NK-92 (cell line): ENCODE data around the gene CAVIN2.

Experiments used
- DNase-seq: peaks from one replicate; lab custom pipeline; 2025; ENCODE audit not compliant: unreplicated experiment; lab: John Stamatoyannopoulos, UW

The CAVIN2 gene

DNA sequence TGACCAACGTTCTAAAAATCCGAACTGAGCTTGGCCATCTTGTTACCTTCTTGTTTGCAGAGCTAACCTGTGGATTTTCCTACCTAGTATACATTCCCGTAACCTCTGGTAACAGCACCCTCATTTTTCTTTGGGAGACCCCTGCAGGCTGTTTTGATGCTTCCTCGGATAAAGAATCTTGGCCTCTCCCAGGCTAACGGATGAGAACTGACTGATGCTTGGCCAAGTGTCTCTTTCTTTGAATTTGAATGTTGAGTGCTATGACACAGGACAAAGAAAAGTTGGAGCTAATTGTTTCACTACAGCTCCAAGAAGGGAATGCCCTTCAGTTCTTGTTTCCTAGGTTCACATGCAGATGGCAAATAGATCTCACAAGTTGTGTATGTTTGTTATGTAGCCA is 19.3 kb upstream of the CAVIN2 start:
- DNase-seq, result no peak

GRCh38 chr2:191864628-191865374 is 17.9 kb upstream of the CAVIN2 start:
- DNase-seq, result no peak

DNA sequence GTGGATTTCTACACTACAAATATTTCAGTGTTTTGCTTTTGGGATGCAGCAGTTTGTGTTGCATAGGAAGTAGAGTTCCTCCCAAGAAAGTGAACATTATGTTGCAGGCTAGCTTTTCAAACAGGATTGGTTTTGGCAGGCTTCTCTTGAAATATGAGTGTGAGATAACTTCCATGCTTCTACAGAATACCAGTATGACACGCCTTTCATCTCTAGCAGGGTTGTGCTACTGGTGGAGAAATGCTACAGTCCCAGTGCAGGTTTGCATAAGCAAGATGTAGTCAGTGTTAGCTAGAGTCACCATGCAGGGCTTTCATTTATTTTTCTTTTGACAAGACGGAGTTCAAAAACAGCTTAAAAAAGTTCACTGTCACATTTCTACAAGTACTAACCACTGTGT is 17.1 kb upstream of the CAVIN2 start:
- DNase-seq, result no peak

DNA sequence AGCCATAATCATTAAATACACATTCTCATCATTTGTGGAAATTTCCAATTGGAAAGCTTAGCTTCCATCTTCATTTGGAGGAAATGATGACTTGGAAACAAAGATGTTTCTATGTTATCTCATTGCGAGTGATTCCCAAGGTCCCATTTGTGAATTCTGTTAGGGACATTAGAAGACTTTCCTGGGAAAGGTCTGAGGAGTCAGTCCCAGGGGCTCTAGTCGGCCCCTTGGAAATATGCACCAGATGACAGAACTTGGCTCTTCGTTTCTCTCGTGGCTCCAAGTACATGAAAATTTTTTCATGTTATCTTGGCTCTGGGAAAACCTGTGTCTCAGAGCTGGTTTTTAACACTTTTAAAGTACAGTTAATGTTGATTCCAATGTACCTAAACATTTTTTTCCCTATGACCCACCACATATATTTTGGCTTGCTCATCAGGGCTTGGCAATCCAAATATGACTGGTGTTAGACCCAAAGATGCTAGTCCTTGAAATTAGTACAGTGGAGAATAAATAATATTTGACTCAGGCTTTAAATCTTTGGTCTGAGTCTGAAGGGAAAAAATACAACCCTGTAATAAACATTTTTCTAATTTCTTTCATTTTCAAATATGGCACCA is 15.4 kb upstream of the CAVIN2 start:
- DNase-seq, result no peak

GRCh38 chr2:191860760-191861466 is 14.0 kb upstream of the CAVIN2 start:
- no peak for DNase-seq

- DNase-seq, result no peak
Measured at GRCh38 chr2:191859681-191860080, 12.8 kb upstream of the CAVIN2 start.

GRCh38 chr2:191857886-191858285 is 11.0 kb upstream of the CAVIN2 start:
- DNase-seq, result no peak

- DNase-seq, result no peak
Measured at GRCh38 chr2:191857259-191857805, 10.4 kb upstream of the CAVIN2 start.

DNA sequence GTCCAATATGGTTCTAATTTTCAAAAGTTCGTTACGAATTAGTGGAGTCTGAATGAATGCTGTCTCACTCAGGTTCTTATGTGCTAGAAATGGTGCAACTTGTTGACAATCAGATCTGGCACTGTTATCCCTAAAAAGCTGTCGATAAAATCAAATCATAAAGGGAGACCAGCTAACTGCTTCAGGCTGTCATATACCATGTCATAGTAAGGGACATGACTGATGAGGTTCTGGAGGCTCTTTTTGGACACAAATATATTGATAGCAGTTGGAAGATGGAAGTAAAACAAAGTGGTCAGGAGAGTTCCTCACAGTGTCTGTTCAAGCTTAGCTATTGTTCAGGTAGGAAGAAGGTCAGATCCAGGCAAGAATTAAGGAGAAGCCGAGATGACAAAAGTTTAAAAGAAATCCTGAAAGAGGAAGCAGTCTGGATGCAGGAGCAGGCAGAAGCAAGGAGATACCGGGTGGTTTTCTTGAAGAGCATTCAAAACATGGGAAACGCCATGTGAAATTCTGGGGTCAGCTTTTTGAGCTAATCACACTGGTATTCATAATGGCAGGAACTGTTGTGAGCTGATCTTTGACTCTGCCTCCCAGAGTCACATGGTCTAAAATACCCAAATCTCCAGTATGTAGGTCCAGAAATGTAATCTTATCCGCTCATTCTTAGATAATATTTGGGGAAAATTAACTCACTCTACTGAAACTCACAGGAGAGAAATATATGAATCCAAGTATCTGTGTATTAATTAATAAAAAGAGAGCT is 9.4 kb upstream of the CAVIN2 start:
- DNase-seq, result no peak

DNA sequence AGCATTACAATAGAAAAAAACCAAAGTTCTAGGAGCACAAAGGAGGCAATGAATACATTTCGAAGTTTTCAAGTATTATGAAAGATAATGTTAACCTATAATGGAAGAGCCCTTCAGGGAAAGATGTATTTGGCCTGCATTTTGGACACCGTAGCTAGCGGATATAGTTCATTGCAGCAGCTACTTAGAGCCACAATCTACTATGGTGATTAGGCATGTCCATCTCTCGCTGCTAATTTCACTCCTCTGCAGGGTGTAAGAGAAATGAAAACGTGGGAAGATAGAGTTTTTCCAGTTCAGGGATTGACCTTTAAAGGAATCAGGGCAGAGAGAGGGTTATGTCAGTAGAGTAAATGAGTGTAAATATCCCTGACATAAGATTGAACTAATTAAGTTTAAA is 8.5 kb upstream of the CAVIN2 start:
- DNase-seq, result no peak

DNA sequence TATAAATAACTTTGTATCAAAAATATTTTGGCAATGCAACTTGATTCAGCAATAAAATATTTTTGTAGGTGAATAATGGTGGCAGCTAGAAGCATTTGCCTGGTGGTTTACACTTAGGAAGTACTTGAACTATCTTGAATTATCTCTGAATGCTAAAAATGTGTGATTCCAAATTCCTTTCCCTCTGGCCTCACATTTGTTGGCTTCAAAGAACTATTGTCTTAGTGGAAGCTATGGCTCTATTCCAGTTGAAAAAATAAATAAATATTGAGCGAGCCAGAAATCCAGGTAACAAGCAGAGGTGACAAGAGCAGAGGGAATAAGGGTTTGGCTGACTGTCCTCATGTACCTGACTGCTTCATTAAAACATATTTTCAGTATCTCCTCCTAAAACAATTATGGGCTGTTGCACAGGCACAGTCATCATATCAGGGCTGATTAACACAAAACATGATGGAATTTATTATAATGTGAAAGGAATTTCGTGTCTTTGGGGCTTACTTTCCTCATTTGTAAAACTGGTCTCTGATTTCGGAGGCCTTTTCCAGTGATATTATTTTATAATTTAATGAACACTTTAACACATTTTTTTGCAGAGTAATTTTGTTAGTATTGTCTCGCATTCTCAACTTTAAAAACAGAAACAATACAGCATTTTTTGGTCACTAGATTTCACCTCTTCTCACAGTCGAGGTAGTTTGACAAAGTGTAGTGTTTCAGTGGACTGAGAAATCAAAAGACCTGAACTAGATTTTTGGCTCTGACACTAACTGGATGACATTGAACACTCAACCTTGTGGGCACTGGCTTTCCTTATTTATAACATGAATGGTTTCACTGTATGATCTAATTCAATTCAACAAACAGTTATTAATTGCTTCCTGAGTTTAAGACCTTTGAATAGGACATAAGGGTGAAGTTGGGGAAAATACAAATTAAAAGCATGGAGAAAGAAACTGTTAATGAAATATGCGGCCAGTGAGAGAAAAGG is 7.8 kb upstream of the CAVIN2 start:
- DNase-seq, result no peak

DNA sequence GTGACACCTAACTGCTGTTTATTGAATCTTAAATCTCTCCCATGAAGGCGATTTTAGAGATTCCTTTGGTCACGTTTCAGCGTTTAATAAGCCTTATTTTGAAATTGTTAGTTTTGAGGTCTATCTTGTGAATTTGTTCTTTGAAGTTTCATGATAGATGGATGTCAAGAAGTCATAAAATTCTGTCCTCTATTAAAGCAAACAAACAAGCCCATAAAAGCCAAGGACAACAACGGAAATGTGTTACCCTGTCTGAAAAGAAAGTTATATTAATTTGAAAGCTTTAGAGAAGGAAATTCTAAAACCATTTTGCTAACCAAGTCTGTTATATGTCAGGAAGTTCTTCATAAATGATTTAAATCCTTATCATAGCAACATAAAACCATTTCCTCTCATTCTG is 7.0 kb upstream of the CAVIN2 start:
- DNase-seq, result no peak

DNA sequence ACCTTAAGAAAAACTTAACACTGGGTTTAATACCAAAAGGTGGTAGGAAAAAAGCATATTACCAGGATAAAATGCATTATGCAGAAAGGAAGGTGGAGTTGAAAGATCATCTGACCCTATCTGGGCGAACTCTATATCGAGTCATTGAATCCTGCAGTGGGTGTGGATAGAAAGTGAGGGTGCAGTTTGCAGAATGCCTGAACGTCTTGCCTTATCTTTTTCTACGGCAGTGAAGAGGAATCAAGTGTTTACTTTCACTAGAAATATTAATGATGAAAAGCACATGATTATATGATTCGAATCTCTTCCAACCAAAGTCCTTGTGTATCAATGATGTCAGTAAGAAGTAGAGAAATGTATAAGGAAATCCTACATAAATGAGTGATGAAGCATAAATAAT is 4.3 kb upstream of the CAVIN2 start:
- DNase-seq, result no peak

DNA sequence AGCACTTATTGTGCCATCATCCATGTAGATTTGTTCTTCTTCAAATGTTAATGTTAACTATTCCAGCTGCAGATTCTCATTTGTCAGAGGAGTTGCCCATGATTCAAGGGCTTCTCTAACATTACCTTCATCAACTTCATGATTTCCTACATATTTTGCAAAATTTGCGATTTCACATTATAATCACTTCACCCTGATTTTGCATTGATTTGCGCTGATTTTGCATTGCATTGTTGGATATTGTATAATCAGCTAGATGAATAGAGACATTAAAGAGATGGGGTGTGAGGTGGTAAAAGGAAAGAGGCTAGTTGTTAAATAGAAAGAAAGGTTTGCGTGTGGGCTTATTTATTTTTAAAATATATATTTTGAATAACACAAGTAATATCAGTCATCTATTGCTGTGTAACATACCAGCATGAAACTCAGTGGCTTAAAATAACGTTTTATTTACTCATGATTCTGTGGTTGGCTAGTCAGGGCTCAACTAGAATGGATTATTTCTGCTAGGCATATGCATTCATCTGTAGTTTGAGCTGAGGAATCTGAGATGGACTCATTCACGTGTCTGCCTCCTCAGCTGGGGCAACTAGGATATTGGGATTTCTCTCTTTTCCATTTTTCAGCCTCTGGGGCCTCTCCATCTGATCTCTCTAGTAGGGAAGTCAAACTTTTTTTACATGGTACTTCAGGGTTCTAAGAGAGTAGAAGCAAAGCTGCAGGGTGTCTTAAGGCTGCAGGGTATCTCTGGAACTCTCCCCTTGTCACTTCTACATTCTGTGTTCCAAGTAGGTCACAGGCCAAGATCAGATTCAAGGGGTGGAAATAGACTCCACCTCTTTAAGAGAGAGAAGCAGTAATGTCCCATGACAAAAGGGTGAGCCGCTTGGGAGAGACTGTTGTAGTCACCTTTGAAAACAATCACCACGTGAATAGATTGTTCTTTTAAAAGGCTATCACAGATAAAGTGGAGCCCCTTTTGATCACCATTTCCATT is 2.2 kb upstream of the CAVIN2 start:
- no peak for DNase-seq

DNA sequence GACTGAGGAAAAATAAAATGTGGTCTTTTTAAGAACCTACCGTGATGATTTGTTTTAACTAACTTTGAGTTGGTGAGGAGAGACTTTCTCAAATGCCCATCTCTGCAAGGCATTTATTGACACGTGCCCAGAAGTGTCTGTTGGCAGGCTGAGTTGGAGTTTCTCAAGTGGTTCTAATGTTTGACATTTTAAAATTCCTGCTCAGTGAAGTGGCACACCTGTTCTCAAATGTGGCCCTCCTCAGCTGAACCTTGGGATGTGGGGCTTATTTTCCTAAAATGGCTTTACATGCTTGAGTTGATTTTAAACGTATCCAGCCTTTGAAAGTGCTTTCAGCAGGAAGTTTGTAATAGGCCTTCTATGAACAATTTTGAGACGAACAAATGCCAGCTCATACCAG is 876 bp upstream of the CAVIN2 start:
- no peak for DNase-seq

DNA sequence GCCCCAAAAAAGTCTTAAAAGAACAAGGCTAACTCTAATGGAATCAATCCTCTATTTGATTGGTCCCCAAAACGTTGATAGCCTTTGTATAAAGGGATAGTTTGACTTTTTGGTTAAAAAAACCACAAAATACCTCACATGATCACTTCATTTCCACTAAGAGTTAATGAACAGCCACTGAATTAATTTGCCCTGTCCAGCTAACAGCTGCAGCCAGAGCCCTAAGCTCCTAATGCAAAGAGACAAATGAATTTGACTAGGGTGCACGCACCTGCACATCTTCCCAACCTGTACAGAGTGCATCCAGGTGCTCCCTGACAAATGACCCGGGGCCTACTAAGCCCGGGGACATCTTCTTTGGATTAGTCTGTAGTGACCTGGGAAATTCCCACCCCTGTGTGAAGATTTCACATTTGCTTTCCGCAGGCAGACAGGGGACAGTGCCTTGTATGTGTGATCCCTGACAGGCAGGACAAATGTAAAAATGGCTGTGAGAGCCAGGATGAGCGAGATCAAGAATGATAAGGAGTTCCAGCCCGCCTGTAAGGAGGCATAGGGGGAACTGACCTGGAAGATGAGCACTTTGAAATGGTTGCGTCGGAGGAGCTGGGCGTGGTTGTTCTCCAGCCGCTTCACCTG is 893 bp downstream of the CAVIN2 start:
- DNase-seq, result no peak

- DNase-seq, result no peak
Measured at GRCh38 chr2:191845248-191845715, 1.6 kb downstream of the CAVIN2 start.

DNA sequence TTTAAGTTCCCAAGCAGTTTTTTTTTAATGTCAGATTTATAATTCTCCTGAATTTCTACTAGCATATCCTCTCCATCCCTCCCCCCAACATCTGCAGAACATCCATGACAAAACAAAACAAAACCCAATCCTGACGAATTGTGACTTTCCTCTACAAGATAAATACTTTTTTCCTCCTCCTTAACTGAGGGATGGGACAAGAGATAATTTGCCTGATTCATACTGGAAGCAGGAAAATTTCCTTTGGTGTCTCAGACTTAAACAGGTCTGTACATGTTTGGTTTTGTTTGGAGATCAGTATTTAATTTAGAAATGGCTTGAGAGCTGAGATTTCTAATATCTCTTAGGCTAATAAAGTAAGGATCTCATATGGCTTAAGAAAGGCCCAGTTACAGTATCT is 2.2 kb downstream of the CAVIN2 start:
- DNase-seq, result no peak
